ENCODE measurements around the gene ASB1.

ASB1 gene

GRCh38 chr2:238433300-238433915 lies 6.7 kb downstream of the ASB1 start:
- H3K27me3 ChIP-seq (replicated peaks; ENCODE audit: insufficient read depth, low read length) = no peaks in the 10 kb centered on the region
- no peaks in the 10 kb centered on the region for H4K20me1 ChIP-seq (ENCODE audit: insufficient read depth, low read length)
- no peak for DNase-seq
- H3K9me3 ChIP-seq (replicated peaks; ENCODE audit: insufficient read depth, low read length) = no peaks in the 10 kb centered on the region
- no peaks in the 10 kb centered on the region for H3K9me2 ChIP-seq (replicated peaks; ENCODE audit: insufficient read depth, low read length)
- no peak overlapping the region for H3K27ac ChIP-seq (ENCODE audit: low read length)
- H3K4me3 ChIP-seq (ENCODE audit: low read length) = no peak overlapping the region
- H3K36me3 ChIP-seq (replicated peaks; ENCODE audit: insufficient read depth, low read length) = no peaks in the 10 kb centered on the region; the same call in 1 of the 2 replicates
- no peak overlapping the region for H3K9ac ChIP-seq (ENCODE audit: low read length)
- H3K79me2 ChIP-seq (ENCODE audit: low read length) = peaks cover 44% of the 10 kb centered on the region
- no peaks in the 10 kb centered on the region for H3K4me1 ChIP-seq (ENCODE audit: low read length)
- H3K4me2 ChIP-seq (ENCODE audit: low read depth, low read length) = no peak overlapping the region
- TF ChIP-seq EZH2 (optimal IDR thresholded peaks at IDR 0.05; ENCODE audit: low read depth, low read length) = no peak
- TF ChIP-seq EZH2phosphoT487 (IDR thresholded peaks at IDR 0.05; ENCODE audit: low read length) = no peak
- no peak for TF ChIP-seq CTCF (IDR thresholded peaks at IDR 0.05; ENCODE audit: low read length)
- no peak overlapping the region for H2AFZ ChIP-seq (ENCODE audit: low read length)
- H3F3A ChIP-seq (ENCODE audit: insufficient read depth, low read length) = no peaks in the 10 kb centered on the region; the same call in 1 of the 2 replicates

DNA sequence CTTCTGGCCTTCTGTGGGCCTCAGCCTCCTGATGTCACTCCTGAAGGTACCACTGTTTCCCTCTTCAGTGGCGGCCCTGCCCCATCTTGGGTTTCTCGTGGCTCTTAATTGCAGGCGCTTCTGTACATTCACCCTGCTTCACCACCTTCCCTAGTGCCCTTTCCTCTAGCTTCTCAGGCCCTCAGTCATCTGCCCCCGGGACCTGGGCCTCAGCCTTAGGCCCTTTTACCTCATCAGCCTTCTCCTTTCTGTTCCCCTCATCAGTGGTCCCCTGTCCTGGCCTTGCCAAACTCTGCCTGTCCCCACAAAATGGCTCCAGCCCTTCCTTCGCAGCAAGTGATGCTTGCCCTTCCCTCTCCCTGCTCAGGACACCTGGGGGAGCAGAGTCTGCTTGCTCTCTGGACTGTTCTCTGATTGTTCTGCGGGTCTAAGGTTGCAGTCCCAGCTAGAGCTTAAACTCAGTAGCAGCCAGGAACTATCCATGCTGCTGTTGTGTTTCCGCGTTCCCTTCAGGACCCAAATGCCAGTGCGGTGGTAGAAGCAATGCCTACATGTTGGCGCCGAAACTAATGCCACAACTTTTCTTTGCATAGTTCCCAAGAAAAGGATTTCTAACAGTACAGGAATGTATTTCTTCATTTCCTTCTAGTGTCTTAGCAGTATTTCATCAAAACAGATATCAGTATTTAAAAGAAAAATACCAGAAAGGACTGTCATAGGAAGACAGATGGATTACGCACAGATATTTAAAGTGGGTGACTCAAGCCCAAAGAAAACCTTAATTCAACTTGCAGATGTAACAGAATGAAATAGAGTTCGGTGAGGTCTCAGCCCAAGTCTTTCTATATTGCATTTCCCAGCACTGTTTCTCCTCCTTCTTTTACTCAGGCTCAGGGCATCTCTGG lies 7.5 kb downstream of the ASB1 start:
- H4K20me1 ChIP-seq (ENCODE audit: insufficient read depth, low read length) = no peaks in the 10 kb centered on the region
- no peaks in the 10 kb centered on the region for H3K9me3 ChIP-seq (replicated peaks; ENCODE audit: insufficient read depth, low read length)
- no peak overlapping the region for H3K9ac ChIP-seq (ENCODE audit: low read length)
- no peak overlapping the region for H3K27ac ChIP-seq (ENCODE audit: low read length)
- H3K79me2 ChIP-seq (ENCODE audit: low read length) = peaks cover 42% of the 10 kb centered on the region
- no peak overlapping the region for H3K4me2 ChIP-seq (ENCODE audit: low read depth, low read length)
- DNase-seq = no peak
- H2AFZ ChIP-seq (ENCODE audit: low read length) = no peak overlapping the region
- H3K9me2 ChIP-seq (replicated peaks; ENCODE audit: insufficient read depth, low read length) = no peaks in the 10 kb centered on the region
- TF ChIP-seq EZH2phosphoT487 (IDR thresholded peaks at IDR 0.05; ENCODE audit: low read length) = no peak
- TF ChIP-seq EZH2 (optimal IDR thresholded peaks at IDR 0.05; ENCODE audit: low read depth, low read length) = no peak
- no peak for TF ChIP-seq CTCF (IDR thresholded peaks at IDR 0.05; ENCODE audit: low read length)
- H3K4me3 ChIP-seq (ENCODE audit: low read length) = no peak overlapping the region
- no peaks in the 10 kb centered on the region for H3K4me1 ChIP-seq (ENCODE audit: low read length)
- no peaks in the 10 kb centered on the region; the same call in 1 of the 2 replicates for H3K36me3 ChIP-seq (replicated peaks; ENCODE audit: insufficient read depth, low read length)
- H3F3A ChIP-seq (ENCODE audit: insufficient read depth, low read length) = no peaks in the 10 kb centered on the region; the same call in 1 of the 2 replicates
- H3K27me3 ChIP-seq (replicated peaks; ENCODE audit: insufficient read depth, low read length) = no peaks in the 10 kb centered on the region

DNA sequence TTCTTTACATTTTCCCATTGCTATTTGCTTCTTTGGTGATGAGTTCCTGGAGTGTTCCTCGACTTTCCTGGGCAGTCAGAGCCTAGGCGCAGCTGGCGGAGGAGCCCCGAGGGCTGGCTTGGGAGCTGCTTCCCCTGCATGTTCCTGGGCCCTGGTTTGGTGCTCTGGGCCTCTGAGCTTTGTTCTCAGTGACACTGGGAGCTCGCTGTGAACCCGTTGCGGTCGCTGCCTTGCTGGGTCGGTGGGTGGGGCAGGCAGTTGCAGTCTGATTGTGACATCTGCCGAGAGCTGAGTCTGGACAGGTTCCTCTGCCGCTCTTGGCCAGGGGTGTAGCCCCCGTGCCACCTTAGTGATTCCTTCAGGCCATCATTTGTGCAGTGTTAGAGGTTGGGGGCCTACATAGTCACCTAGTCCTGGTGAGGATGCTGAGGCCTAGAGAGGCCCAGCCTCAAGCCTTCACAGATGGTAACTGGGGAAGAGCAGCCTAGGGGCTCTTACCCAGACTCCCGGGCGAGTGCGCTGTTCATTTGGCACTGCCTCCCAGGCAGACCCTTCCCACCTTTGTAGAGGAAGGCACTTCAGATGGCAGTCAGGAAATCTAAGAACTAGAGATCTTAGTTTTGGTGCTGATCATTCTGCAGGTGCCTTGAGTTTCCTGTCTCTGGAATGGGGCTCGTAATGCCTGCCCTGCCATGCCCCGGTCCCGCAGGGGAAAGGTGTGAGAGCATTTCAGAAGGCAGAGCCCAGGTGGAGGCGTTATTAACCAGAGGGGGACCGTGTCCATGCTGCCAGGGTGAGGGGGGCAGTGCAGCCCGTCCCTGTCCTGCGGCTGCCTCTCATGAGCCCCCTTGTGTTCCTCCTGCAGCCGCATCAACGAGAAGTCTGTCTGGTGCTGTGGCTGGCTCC lies 8.4 kb downstream of the ASB1 start:
- Histone ChIP-seq H3K4me2 (ENCODE audit: low read depth, low read length) (no peak overlapping the region), H3K9me2 (replicated peaks; ENCODE audit: insufficient read depth, low read length) (no peaks in the 10 kb centered on the region), H3K79me2 (ENCODE audit: low read length) (peaks cover 42% of the 10 kb centered on the region), H3K27me3 (replicated peaks; ENCODE audit: insufficient read depth, low read length) (no peaks in the 10 kb centered on the region), H3K9me3 (replicated peaks; ENCODE audit: insufficient read depth, low read length) (no peaks in the 10 kb centered on the region), H3K36me3 (replicated peaks; ENCODE audit: insufficient read depth, low read length) (no peaks in the 10 kb centered on the region; the same call in 1 of the 2 replicates), H2AFZ (ENCODE audit: low read length) (no peak overlapping the region), H3F3A (ENCODE audit: insufficient read depth, low read length) (no peaks in the 10 kb centered on the region), H3K4me1 (ENCODE audit: low read length) (no peaks in the 10 kb centered on the region), H4K20me1 (ENCODE audit: insufficient read depth, low read length) (no peaks in the 10 kb centered on the region), H3K27ac (ENCODE audit: low read length) (no peak overlapping the region), H3K4me3 (ENCODE audit: low read length) (no peak overlapping the region), H3K9ac (ENCODE audit: low read length) (no peak overlapping the region)
- no peak for TF ChIP-seq CTCF (IDR thresholded peaks at IDR 0.05; ENCODE audit: low read length)
- no peak for TF ChIP-seq EZH2 (optimal IDR thresholded peaks at IDR 0.05; ENCODE audit: low read depth, low read length)
- no peak for TF ChIP-seq EZH2phosphoT487 (IDR thresholded peaks at IDR 0.05; ENCODE audit: low read length)
- DNase-seq = no peak

Measured in MM.1S (cell line).